Measurements from ENCODE around the gene ARHGAP8. TPM values are rescaled to one million over a fixed set of nuclear protein-coding genes. Genes with fewer than 3 reads are reported as not detected.

The ARHGAP8 gene
- total RNA-seq, 1 donor from 2014 or later = not detected

DNA sequence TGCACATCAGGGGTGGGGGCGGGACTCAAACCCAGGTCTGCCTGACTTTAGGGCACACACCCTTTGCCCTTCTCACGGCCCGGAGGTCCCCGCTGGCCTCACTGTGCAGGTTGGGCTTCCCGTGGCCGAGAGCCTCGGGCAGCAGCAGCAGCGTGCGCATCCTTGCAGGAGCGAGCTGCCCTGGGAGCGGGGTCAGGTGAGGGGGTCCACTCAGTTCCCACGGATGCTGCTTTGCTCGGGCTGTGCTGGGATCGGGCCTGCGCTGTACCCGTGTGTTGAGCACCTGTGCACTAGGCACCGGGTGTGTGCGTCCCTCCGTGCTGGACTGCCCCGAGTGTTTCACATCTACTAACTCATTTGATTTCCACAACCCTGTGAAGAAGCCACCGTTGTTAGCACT, 25.2 kb upstream of the ARHGAP8 start:
- Histone ChIP-seq H3K9me3 (replicated peaks) (no peaks in the 10 kb centered on the region), H3K36me3 (no peaks in the 10 kb centered on the region), H3K27me3 (ENCODE audit: low read depth) (peaks cover 5% of the 10 kb centered on the region), H3K4me3 (no peak overlapping the region), H3K27ac (replicated peaks) (no peak overlapping the region), H3K4me1 (peaks cover 17% of the 10 kb centered on the region)
- no peak for DNase-seq
- TF ChIP-seq, protein P1, sequence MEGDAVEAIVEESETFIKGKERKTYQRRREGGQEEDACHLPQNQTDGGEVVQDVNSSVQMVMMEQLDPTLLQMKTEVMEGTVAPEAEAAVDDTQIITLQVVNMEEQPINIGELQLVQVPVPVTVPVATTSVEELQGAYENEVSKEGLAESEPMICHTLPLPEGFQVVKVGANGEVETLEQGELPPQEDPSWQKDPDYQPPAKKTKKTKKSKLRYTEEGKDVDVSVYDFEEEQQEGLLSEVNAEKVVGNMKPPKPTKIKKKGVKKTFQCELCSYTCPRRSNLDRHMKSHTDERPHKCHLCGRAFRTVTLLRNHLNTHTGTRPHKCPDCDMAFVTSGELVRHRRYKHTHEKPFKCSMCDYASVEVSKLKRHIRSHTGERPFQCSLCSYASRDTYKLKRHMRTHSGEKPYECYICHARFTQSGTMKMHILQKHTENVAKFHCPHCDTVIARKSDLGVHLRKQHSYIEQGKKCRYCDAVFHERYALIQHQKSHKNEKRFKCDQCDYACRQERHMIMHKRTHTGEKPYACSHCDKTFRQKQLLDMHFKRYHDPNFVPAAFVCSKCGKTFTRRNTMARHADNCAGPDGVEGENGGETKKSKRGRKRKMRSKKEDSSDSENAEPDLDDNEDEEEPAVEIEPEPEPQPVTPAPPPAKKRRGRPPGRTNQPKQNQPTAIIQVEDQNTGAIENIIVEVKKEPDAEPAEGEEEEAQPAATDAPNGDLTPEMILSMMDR (IDR thresholded peaks at IDR 0.05; ENCODE audit: borderline replicate concordance) = no peak
- intact Hi-C loops (cut with micrococcal nuclease) = no loop called here

DNA sequence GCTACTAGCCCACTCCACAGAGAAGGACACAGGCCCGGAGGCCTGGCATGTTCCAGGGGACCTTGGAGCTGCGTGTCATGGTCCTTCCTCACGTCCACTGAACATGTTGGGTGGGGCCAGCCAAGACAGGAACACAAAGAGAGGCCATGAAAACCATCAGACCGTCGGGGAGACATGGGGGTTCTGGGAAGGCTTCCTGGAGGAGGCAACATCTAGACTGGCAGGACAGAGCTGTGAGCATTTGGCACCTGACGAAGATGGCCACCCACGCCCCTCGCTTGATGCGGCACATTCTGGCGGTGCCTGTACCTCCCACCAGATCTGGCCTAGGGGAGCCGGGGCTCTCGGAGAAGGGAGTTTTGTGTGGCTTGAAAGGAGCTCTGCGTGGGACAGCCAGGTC, 24.7 kb upstream of the ARHGAP8 start:
- peaks cover 5% of the 10 kb centered on the region for H3K27me3 ChIP-seq (ENCODE audit: low read depth)
- no peak overlapping the region for H3K4me3 ChIP-seq
- TF ChIP-seq, protein P1 (IDR thresholded peaks at IDR 0.05; ENCODE audit: borderline replicate concordance) = no peak
- intact Hi-C loops (cut with micrococcal nuclease) = no loop called here
- H3K36me3 ChIP-seq = no peaks in the 10 kb centered on the region
- H3K9me3 ChIP-seq (replicated peaks) = no peaks in the 10 kb centered on the region
- no peak for DNase-seq
- H3K4me1 ChIP-seq = peaks cover 17% of the 10 kb centered on the region
- H3K27ac ChIP-seq (replicated peaks) = no peak overlapping the region

DNA sequence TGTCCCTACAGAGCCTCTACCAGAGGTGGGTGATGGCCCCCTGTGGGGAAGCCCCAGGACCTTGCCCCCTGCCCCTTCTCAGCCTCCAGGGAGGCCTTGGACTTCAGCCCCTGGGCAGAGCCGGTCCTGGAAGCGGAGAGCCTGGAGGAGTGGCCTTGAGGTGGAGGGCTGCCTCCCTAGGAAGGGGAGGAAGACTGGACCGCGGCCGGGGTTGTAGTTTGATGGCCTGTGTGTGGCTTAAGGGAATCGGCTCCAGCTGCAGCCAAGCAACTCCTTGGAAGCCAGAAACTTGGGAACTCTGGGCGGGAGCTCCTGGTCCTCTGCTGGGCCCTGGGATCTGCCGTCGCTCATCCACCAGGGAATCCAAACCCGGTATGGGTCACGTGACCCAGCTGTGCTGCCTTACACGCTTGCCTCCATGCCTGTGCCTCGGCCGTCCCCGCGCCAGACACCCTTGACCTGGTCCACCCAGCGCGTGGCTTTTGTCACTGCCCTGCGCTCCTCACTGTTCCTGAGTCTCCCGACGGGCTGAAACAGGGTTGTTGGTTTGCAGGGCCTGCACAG, 23.5 kb upstream of the ARHGAP8 start:
- DNase-seq = peak; percentile 53
- TF ChIP-seq, protein P1 (IDR thresholded peaks at IDR 0.05; ENCODE audit: borderline replicate concordance) = no peak
- Histone ChIP-seq H3K27ac (replicated peaks) (peak overlapping the region; percentile 67), H3K36me3 (no peaks in the 10 kb centered on the region), H3K27me3 (ENCODE audit: low read depth) (peaks cover 5% of the 10 kb centered on the region), H3K4me3 (peak overlapping the region; percentile 36), H3K9me3 (replicated peaks) (no peaks in the 10 kb centered on the region), H3K4me1 (peaks cover 17% of the 10 kb centered on the region)
- intact Hi-C loops (cut with micrococcal nuclease) = no loop called here

DNA sequence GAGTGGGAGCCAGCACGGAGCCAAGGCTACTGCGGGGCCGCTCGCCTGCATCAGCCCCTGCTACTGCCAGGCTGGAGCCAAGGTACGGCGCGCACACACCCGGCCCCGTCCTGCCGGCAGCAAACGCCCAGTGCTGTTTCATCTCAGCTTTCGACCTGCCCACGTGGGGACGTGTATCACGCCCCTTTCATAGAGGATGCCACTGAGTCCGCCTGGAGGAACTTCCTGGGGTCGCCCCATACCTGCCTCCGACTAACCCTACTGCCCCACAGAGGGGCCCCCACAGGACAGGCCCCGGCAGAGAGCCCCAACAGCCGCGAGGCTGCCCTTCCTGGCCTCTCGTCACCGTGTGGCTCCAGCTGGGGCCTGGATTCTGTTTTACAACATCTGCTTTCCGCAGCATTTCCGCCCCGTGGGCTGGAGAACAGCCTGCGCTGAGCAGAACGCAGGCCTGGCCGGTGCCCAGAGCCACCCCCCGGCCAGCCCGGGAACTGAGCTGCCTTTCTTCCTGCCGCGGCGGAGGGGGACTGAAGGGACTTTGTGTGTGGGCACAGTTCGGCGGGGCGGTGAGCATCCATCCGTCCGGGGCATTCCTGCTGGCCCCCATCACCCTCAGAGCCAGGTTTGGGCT, 22.9 kb upstream of the ARHGAP8 start:
- DNase-seq = peak; percentile 57
- Histone ChIP-seq H3K36me3 (no peaks in the 10 kb centered on the region), H3K27me3 (ENCODE audit: low read depth) (peaks cover 6% of the 10 kb centered on the region), H3K4me1 (peaks cover 17% of the 10 kb centered on the region), H3K4me3 (peak overlapping the region; percentile 36), H3K9me3 (replicated peaks) (no peaks in the 10 kb centered on the region), H3K27ac (replicated peaks) (peak overlapping the region; percentile 67)
- TF ChIP-seq, protein P1 (IDR thresholded peaks at IDR 0.05; ENCODE audit: borderline replicate concordance) = peak; percentile 27
- intact Hi-C loops (cut with micrococcal nuclease) = no loop called here

DNA sequence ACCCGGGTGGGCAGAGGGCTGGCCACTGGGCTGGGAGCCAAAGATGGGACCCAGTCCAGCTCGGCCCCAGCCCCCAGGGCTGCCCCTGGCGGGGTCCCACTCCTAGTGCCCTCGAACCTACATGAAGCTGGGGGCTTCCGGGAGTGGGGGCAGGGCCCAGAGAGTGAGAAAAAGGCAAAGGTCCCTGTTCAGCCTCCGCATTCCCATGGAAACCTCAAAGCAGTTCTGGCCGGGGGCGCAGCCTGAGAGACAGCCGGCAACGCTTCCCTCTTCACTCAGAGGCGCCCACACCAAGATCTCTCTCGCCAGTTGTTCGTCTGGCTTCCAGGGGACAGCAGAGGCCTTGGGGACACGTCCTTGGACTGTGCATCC, 22.4 kb upstream of the ARHGAP8 start:
- intact Hi-C loops (cut with micrococcal nuclease) = no loop called here
- H3K27ac ChIP-seq (replicated peaks) = peak overlapping the region; percentile 67
- DNase-seq = no peak
- peaks cover 11% of the 10 kb centered on the region for H3K27me3 ChIP-seq (ENCODE audit: low read depth)
- H3K4me1 ChIP-seq = peaks cover 17% of the 10 kb centered on the region
- TF ChIP-seq, protein P1 (IDR thresholded peaks at IDR 0.05; ENCODE audit: borderline replicate concordance) = no peak
- no peaks in the 10 kb centered on the region for H3K9me3 ChIP-seq (replicated peaks)
- no peaks in the 10 kb centered on the region for H3K36me3 ChIP-seq
- H3K4me3 ChIP-seq = peak overlapping the region; percentile 36
